ENCODE data around the gene PDZD8.
"Not testable (repeated sequence)": the region's sequence is repeated elsewhere in the genome, so short reads cannot be mapped to it uniquely, and the experiment has no call there.

PDZD8 gene

GRCh38 chr10:117312430-117312829 lies 62.8 kb downstream of the PDZD8 start:
- H3K18ac ChIP-seq (ENCODE audit: low read length) = no peak overlapping the region
- no peak overlapping the region for H2BK12ac ChIP-seq (ENCODE audit: low read length)
- no peak overlapping the region for H2BK15ac ChIP-seq (ENCODE audit: low read length)
- H4K91ac ChIP-seq (ENCODE audit: low read depth, low read length, poor library complexity) = no peak overlapping the region
- H3K4me2 ChIP-seq (ENCODE audit: insufficient read depth, low read length, poor library complexity, severe bottlenecking) = no peak overlapping the region
- no peak for DNase-seq (ENCODE audit: low spot score)
- H3K79me1 ChIP-seq (ENCODE audit: low read depth, low read length) = no peaks in the 10 kb centered on the region
- H4K8ac ChIP-seq (ENCODE audit: low read depth, low read length) = no peak overlapping the region
- no peak overlapping the region for H3K4me3 ChIP-seq (ENCODE audit: low read length in 2 of 2)
- no peak overlapping the region for H2AK5ac ChIP-seq (ENCODE audit: low read depth, low read length)
- no peak overlapping the region for H3K23ac ChIP-seq (ENCODE audit: low read depth, low read length, poor library complexity)
- no peaks in the 10 kb centered on the region for H3K27me3 ChIP-seq (ENCODE audit: control insufficient read depth in 3 of 3, insufficient read depth in 3 of 3, low read depth in 1 of 3, low read length in 3 of 3)
- no peak overlapping the region for H3K14ac ChIP-seq (ENCODE audit: low read length)
- H2BK120ac ChIP-seq (ENCODE audit: low read depth, low read length) = no peak overlapping the region
- no peaks in the 10 kb centered on the region for H3K4me1 ChIP-seq (ENCODE audit: control insufficient read depth in 2 of 2, insufficient read depth in 1 of 2, low read depth in 1 of 2, low read length in 2 of 2)
- H3K36me3 ChIP-seq (replicated peaks in 1 of 2; ENCODE audit: control insufficient read depth in 2 of 2, insufficient read depth in 2 of 2, low read length in 2 of 2) = peaks cover 2 to 57% of the 10 kb centered on the region in 2 donors
- no peak overlapping the region for H3K4ac ChIP-seq (ENCODE audit: low read length)
- no peak overlapping the region for H2BK5ac ChIP-seq (ENCODE audit: low read length)
- no CpG with 5 or more reads among the region's 4 CpGs for WGBS, 2 donors (ENCODE audit: extremely low coverage in 2 of 2, insufficient read length in 2 of 2, insufficient replicate concordance in 1 of 2)
- H3K27ac ChIP-seq (replicated peaks; ENCODE audit: low read length) = no peak overlapping the region
- H3K9ac ChIP-seq (ENCODE audit: low read depth, low read length, poor library complexity) = no peak overlapping the region
- H3K9me3 ChIP-seq (replicated peaks in 1 of 2; ENCODE audit: control insufficient read depth in 2 of 2, insufficient read depth in 1 of 2, low read depth in 1 of 2, low read length in 2 of 2) = no peaks in the 10 kb centered on the region
- H2AFZ ChIP-seq (ENCODE audit: low read length) = no peak overlapping the region

- Histone ChIP-seq H2AFZ (ENCODE audit: low read length) (no peak overlapping the region), H2BK12ac (ENCODE audit: low read length) (no peak overlapping the region), H2BK15ac (ENCODE audit: low read length) (no peak overlapping the region), H3K9ac (ENCODE audit: low read depth, low read length, poor library complexity) (no peak overlapping the region), H2AK5ac (ENCODE audit: low read depth, low read length) (no peak overlapping the region), H2BK5ac (ENCODE audit: low read length) (no peak overlapping the region), H3K27ac (replicated peaks; ENCODE audit: low read length) (no peak overlapping the region), H3K23ac (ENCODE audit: low read depth, low read length, poor library complexity) (no peak overlapping the region), H3K18ac (ENCODE audit: low read length) (no peak overlapping the region), H3K36me3 (replicated peaks in 1 of 2; ENCODE audit: control insufficient read depth in 2 of 2, insufficient read depth in 2 of 2, low read length in 2 of 2) (peaks cover 2 to 49% of the 10 kb centered on the region in 2 donors), H3K9me3 (replicated peaks in 1 of 2; ENCODE audit: control insufficient read depth in 2 of 2, insufficient read depth in 1 of 2, low read depth in 1 of 2, low read length in 2 of 2) (no peaks in the 10 kb centered on the region), H4K91ac (ENCODE audit: low read depth, low read length, poor library complexity) (no peak overlapping the region), H3K4me3 (ENCODE audit: low read length in 2 of 2) (no peak overlapping the region), H3K4ac (ENCODE audit: low read length) (no peak overlapping the region), H3K79me1 (ENCODE audit: low read depth, low read length) (no peaks in the 10 kb centered on the region), H2BK120ac (ENCODE audit: low read depth, low read length) (no peak overlapping the region), H4K8ac (ENCODE audit: low read depth, low read length) (no peak overlapping the region), H3K4me2 (ENCODE audit: insufficient read depth, low read length, poor library complexity, severe bottlenecking) (no peak overlapping the region), H3K14ac (ENCODE audit: low read length) (no peak overlapping the region), H3K27me3 (ENCODE audit: control insufficient read depth in 3 of 3, insufficient read depth in 3 of 3, low read depth in 1 of 3, low read length in 3 of 3) (no peaks in the 10 kb centered on the region), H3K4me1 (ENCODE audit: control insufficient read depth in 2 of 2, insufficient read depth in 1 of 2, low read depth in 1 of 2, low read length in 2 of 2) (no peaks in the 10 kb centered on the region)
- no peak for DNase-seq (ENCODE audit: low spot score)
- WGBS, 2 donors (ENCODE audit: extremely low coverage in 2 of 2, insufficient read length in 2 of 2, insufficient replicate concordance in 1 of 2) = no CpG with 5 or more reads among the region's 5 CpGs
Measured at GRCh38 chr10:117311261-117311660, 64.0 kb downstream of the PDZD8 start.

- Histone ChIP-seq H2BK15ac (ENCODE audit: low read length) (no peak overlapping the region), H4K8ac (ENCODE audit: low read depth, low read length) (no peak overlapping the region), H3K4me1 (ENCODE audit: control insufficient read depth in 2 of 2, insufficient read depth in 1 of 2, low read depth in 1 of 2, low read length in 2 of 2) (no peaks in the 10 kb centered on the region), H3K14ac (ENCODE audit: low read length) (no peak overlapping the region), H2BK5ac (ENCODE audit: low read length) (no peak overlapping the region), H2BK120ac (ENCODE audit: low read depth, low read length) (no peak overlapping the region), H4K91ac (ENCODE audit: low read depth, low read length, poor library complexity) (no peak overlapping the region), H3K27ac (replicated peaks; ENCODE audit: low read length) (no peak overlapping the region), H2BK12ac (ENCODE audit: low read length) (no peak overlapping the region), H3K4me3 (ENCODE audit: low read length in 2 of 2) (no peak overlapping the region), H3K9ac (ENCODE audit: low read depth, low read length, poor library complexity) (no peak overlapping the region), H3K4ac (ENCODE audit: low read length) (no peak overlapping the region), H3K18ac (ENCODE audit: low read length) (no peak overlapping the region), H3K9me3 (replicated peaks in 1 of 2; ENCODE audit: control insufficient read depth in 2 of 2, insufficient read depth in 1 of 2, low read depth in 1 of 2, low read length in 2 of 2) (peaks cover 2 to 5% of the 10 kb centered on the region in 2 donors), H2AK5ac (ENCODE audit: low read depth, low read length) (no peak overlapping the region), H3K36me3 (replicated peaks in 1 of 2; ENCODE audit: control insufficient read depth in 2 of 2, insufficient read depth in 2 of 2, low read length in 2 of 2) (peaks cover 0 to 15% of the 10 kb centered on the region in 2 donors), H3K23ac (ENCODE audit: low read depth, low read length, poor library complexity) (no peak overlapping the region), H2AFZ (ENCODE audit: low read length) (no peak overlapping the region), H3K27me3 (ENCODE audit: control insufficient read depth in 3 of 3, insufficient read depth in 3 of 3, low read depth in 1 of 3, low read length in 3 of 3) (no peaks in the 10 kb centered on the region), H3K4me2 (ENCODE audit: insufficient read depth, low read length, poor library complexity, severe bottlenecking) (no peak overlapping the region), H3K79me1 (ENCODE audit: low read depth, low read length) (no peaks in the 10 kb centered on the region)
- DNase-seq (ENCODE audit: low spot score) = no peak
Measured at GRCh38 chr10:117306674-117307073, 68.6 kb downstream of the PDZD8 start.

GRCh38 chr10:117303451-117303850 lies 71.8 kb downstream of the PDZD8 start:
- not testable (repeated sequence) for H3K18ac ChIP-seq (ENCODE audit: low read length); H3K9me3 ChIP-seq (replicated peaks in 1 of 2; ENCODE audit: control insufficient read depth in 2 of 2, insufficient read depth in 1 of 2, low read depth in 1 of 2, low read length in 2 of 2); DNase-seq (ENCODE audit: low spot score); H2BK12ac ChIP-seq (ENCODE audit: low read length); H3K23ac ChIP-seq (ENCODE audit: low read depth, low read length, poor library complexity); H4K91ac ChIP-seq (ENCODE audit: low read depth, low read length, poor library complexity); H3K9ac ChIP-seq (ENCODE audit: low read depth, low read length, poor library complexity); H4K8ac ChIP-seq (ENCODE audit: low read depth, low read length); H2AK5ac ChIP-seq (ENCODE audit: low read depth, low read length); H3K27me3 ChIP-seq (ENCODE audit: control insufficient read depth in 3 of 3, insufficient read depth in 3 of 3, low read depth in 1 of 3, low read length in 3 of 3); H2BK5ac ChIP-seq (ENCODE audit: low read length); H3K4me3 ChIP-seq (ENCODE audit: low read length in 2 of 2); H3K27ac ChIP-seq (replicated peaks; ENCODE audit: low read length); H2AFZ ChIP-seq (ENCODE audit: low read length); H3K14ac ChIP-seq (ENCODE audit: low read length); H3K79me1 ChIP-seq (ENCODE audit: low read depth, low read length); H2BK120ac ChIP-seq (ENCODE audit: low read depth, low read length); H3K4ac ChIP-seq (ENCODE audit: low read length); H3K4me2 ChIP-seq (ENCODE audit: insufficient read depth, low read length, poor library complexity, severe bottlenecking); H3K4me1 ChIP-seq (ENCODE audit: control insufficient read depth in 2 of 2, insufficient read depth in 1 of 2, low read depth in 1 of 2, low read length in 2 of 2); H2BK15ac ChIP-seq (ENCODE audit: low read length); H3K36me3 ChIP-seq (replicated peaks in 1 of 2; ENCODE audit: control insufficient read depth in 2 of 2, insufficient read depth in 2 of 2, low read length in 2 of 2)
- WGBS, 2 donors (ENCODE audit: extremely low coverage in 2 of 2, insufficient read length in 2 of 2, insufficient replicate concordance in 1 of 2) = no CpG with 5 or more reads among the region's 3 CpGs
